Keratinocyte (primary cell): ENCODE data around the gene XKR3.
A peak's percentile ranks its signal among the peaks of the same experiment; 100 is the strongest.

Source experiments
- EZH2 ChIP-seq: IDR thresholded peaks from one replicate; pipeline ENCODE4 v1.6.1; 2012; ENCODE audit warnings: inconsistent platforms, mild to moderate bottlenecking, low read length, moderate library complexity
- TF ChIP-seq, protein P1 (sequence below), 3 experiments: IDR thresholded peaks in 1 of 3; conservative IDR thresholded peaks in 1 of 3; optimal IDR thresholded peaks in 1 of 3; 2 replicates in 2 of 3; 3 replicates in 1 of 3; pipeline versions ENCODE3 to v1.5.1; 2011; ENCODE audit warnings: low read length in 3 of 3, mild to moderate bottlenecking in 3 of 3, moderate library complexity in 2 of 3, control low read depth in 1 of 3, inconsistent platforms in 1 of 3; ENCODE audit not compliant: insufficient read depth in 2 of 3; ENCODE audit errors: extremely low read depth in 1 of 3

DNA sequence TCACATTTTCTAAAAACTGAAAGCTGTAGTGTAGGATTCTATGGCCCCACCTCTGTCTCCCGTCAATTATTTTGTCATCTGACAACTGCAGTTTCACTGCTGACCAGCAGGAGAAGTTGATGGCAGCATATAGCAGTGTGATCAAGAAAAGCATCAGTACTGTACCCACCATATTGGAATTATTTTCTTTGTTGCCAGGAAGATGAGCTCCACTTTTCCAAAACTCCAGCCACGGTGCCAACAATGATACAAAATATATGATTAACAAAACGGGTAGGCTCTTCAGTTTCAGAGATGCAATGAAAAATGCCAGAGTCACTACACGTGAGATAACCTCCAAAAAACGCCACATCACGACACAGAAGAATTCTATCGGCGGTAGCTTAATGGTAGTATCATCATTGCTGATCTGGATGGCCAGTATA is 41.3 kb downstream of the XKR3 start:
- TF ChIP-seq, protein P1, sequence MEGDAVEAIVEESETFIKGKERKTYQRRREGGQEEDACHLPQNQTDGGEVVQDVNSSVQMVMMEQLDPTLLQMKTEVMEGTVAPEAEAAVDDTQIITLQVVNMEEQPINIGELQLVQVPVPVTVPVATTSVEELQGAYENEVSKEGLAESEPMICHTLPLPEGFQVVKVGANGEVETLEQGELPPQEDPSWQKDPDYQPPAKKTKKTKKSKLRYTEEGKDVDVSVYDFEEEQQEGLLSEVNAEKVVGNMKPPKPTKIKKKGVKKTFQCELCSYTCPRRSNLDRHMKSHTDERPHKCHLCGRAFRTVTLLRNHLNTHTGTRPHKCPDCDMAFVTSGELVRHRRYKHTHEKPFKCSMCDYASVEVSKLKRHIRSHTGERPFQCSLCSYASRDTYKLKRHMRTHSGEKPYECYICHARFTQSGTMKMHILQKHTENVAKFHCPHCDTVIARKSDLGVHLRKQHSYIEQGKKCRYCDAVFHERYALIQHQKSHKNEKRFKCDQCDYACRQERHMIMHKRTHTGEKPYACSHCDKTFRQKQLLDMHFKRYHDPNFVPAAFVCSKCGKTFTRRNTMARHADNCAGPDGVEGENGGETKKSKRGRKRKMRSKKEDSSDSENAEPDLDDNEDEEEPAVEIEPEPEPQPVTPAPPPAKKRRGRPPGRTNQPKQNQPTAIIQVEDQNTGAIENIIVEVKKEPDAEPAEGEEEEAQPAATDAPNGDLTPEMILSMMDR (optimal IDR thresholded peaks at IDR 0.05 in 1 of 3, IDR thresholded peaks at IDR 0.05 in 1 of 3, conservative IDR thresholded peaks at IDR 0.05 in 1 of 3; ENCODE audit: extremely low read depth in 1 of 3, insufficient read depth in 2 of 3, low read length in 3 of 3): peak in 2 of 3 experiments; percentile 23 to 42
- no peak for TF ChIP-seq EZH2
